ENCODE measurements around the gene PDE11A.

DNA sequence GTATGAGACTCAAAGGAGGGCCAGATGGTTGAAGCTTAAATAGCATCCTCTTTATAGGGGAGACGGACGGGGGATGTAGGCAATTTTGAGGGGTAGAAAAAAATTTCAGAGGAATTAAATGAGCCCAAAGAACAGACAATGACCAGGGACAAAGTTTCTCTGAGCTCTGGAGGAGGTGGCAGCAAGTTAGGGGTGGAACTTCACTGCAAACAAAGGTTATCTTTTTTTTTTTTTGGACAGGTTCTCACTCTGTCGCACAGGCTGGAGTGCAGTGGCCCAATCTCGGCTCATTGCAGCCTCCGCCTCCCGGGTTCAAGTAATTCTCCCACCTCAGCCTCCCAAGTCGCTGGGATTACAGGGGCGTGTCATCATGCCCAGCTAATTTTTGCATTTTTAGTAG is 195.6 kb downstream of the PDE11A start:
- no peak for TF ChIP-seq POLR2A (IDR thresholded peaks at IDR 0.05)
- TF ChIP-seq, protein P1, sequence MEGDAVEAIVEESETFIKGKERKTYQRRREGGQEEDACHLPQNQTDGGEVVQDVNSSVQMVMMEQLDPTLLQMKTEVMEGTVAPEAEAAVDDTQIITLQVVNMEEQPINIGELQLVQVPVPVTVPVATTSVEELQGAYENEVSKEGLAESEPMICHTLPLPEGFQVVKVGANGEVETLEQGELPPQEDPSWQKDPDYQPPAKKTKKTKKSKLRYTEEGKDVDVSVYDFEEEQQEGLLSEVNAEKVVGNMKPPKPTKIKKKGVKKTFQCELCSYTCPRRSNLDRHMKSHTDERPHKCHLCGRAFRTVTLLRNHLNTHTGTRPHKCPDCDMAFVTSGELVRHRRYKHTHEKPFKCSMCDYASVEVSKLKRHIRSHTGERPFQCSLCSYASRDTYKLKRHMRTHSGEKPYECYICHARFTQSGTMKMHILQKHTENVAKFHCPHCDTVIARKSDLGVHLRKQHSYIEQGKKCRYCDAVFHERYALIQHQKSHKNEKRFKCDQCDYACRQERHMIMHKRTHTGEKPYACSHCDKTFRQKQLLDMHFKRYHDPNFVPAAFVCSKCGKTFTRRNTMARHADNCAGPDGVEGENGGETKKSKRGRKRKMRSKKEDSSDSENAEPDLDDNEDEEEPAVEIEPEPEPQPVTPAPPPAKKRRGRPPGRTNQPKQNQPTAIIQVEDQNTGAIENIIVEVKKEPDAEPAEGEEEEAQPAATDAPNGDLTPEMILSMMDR (IDR thresholded peaks at IDR 0.05), result no peak
